GM23248 (cell line): ENCODE measurements around the gene RANBP10. TPM values are rescaled to one million over a fixed set of nuclear protein-coding genes. Genes with fewer than 3 reads are reported as not detected.

Source experiments
- DNase-seq: peaks from one replicate; pipeline ENCODE4 v3.0.0-alpha.2; 2015
- H2AFZ ChIP-seq: fragments of 200-600 bp; sonication (generic); 2 replicates; pipeline ENCODE4 v1.6.1; 2016; ENCODE audit warnings: antibody characterized with exemption
- H3F3A ChIP-seq: fragments of 200-600 bp; sonication (generic); 2 replicates; pipeline ENCODE4 v1.6.1; 2016; ENCODE audit warnings: mild to moderate bottlenecking, antibody characterized with exemption, mixed run types; ENCODE audit not compliant: insufficient read depth
- H3K27ac ChIP-seq: fragments of 200-600 bp; sonication (generic); 2 replicates; pipeline ENCODE4 v1.5.1; 2016; ENCODE audit warnings: mild to moderate bottlenecking
- H3K27me3 ChIP-seq: fragments of 200-600 bp; sonication (generic); replicated peaks from 2 replicates; pipeline ENCODE4 v1.6.1; 2016; ENCODE audit warnings: mild to moderate bottlenecking; ENCODE audit not compliant: insufficient read depth
- H3K36me3 ChIP-seq: fragments of 200-600 bp; sonication (generic); 2 replicates; pipeline ENCODE4 v1.6.1; 2016; ENCODE audit warnings: low read depth, mild to moderate bottlenecking
- H3K4me1 ChIP-seq: fragments of 200-600 bp; sonication (generic); 2 replicates; pipeline ENCODE4 v1.6.1; 2016; ENCODE audit warnings: mild to moderate bottlenecking; ENCODE audit not compliant: insufficient read depth
- H3K4me2 ChIP-seq: fragments of 200-600 bp; sonication (generic); one replicate; pipeline ENCODE4 v1.6.1; 2016; ENCODE audit warnings: mild to moderate bottlenecking; ENCODE audit not compliant: unreplicated experiment
- H3K4me3 ChIP-seq: fragments of 200-600 bp; sonication (generic); 2 replicates; pipeline ENCODE4 v1.5.1; 2016; ENCODE audit warnings: mild to moderate bottlenecking
- H3K79me2 ChIP-seq: fragments of 200-600 bp; sonication (generic); 2 replicates; pipeline ENCODE4 v1.6.1; 2016; ENCODE audit warnings: mild to moderate bottlenecking; ENCODE audit not compliant: insufficient read depth
- H3K9ac ChIP-seq: fragments of 200-600 bp; sonication (generic); 2 replicates; pipeline ENCODE4 v1.6.1; 2016; ENCODE audit warnings: mild to moderate bottlenecking
- H3K9me2 ChIP-seq: fragments of 200-600 bp; sonication (generic); 2 replicates; pipeline ENCODE4 v1.6.1; 2016; ENCODE audit warnings: mixed run types, mild to moderate bottlenecking, moderate library complexity; ENCODE audit not compliant: insufficient read depth
- H3K9me3 ChIP-seq: fragments of 200-600 bp; sonication (generic); one replicate; pipeline ENCODE4 v1.6.1; 2017; ENCODE audit warnings: low read depth
- H4K20me1 ChIP-seq: fragments of 200-600 bp; sonication (generic); 2 replicates; pipeline ENCODE4 v1.6.0; 2016; ENCODE audit not compliant: insufficient read depth
- EZH2 ChIP-seq: fragments of 200-600 bp; sonication (generic); IDR thresholded peaks from 2 replicates; pipeline ENCODE4 v1.6.1; 2018; ENCODE audit warnings: antibody characterized with exemption, mild to moderate bottlenecking; ENCODE audit not compliant: insufficient read depth, poor library complexity, severe bottlenecking
- EZH2phosphoT487 ChIP-seq: fragments of 200-600 bp; sonication (generic); IDR thresholded peaks from 2 replicates; pipeline ENCODE4 v1.6.1; 2018; ENCODE audit warnings: antibody characterized with exemption, moderate library complexity, mild to moderate bottlenecking, low read depth; ENCODE audit not compliant: insufficient read depth
- WGBS, 2 experiments: methylation state at CpG; one replicate each; pipeline ENCODE4 v1.1.6; 2015 to 2017; ENCODE audit warnings: low lambda C conversion rate in 2 of 2, low coverage in 1 of 2; ENCODE audit errors: missing lambda C conversion rate in 2 of 2; 5-methylcytosine and 5-hydroxymethylcytosine counted together
- in situ Hi-C: fragments of 300-500 bp; cut with MboI; formaldehyde crosslinking; loops from 2 replicates; pipeline ENCODE4 v1.15.0; 2020
- polyA plus RNA-seq: library from polyadenylated mRNA; unstranded; fragments of >200 nt; fragmentation: Nextera tagmentation; extraction: Ambion mirVana; gene quantifications from 2 replicates; pipeline ENCODE4 v1.2.1, GENCODE V29; 2016
- total RNA-seq: library from RNA; depleted of rRNA; stranded (reverse); fragments of >200 nt; shearing (Covaris generic); gene quantifications from 2 replicates; pipeline ENCODE4 v1.2.3, GENCODE V29; 2014

The RANBP10 gene
- total and polyA plus RNA-seq, 2 experiments from 2014 or later = 2.4 to 5.8 TPM

- Histone ChIP-seq H4K20me1 (no peaks in the 10 kb centered on the region), H3F3A (0 out of 2 replicates have a peak, but pooled peaks cover 9% of the 10 kb centered on the region), H3K9me3 (no peaks in the 10 kb centered on the region), H3K4me2 (no peak overlapping the region), H3K4me3 (no peak overlapping the region), H3K79me2 (no peaks in the 10 kb centered on the region), H3K27me3 (no peaks in the 10 kb centered on the region), H3K36me3 (0 out of 2 replicates have a peak, but pooled peaks cover 4% of the 10 kb centered on the region), H2AFZ (no peak overlapping the region), H3K27ac (no peak overlapping the region), H3K9ac (no peak overlapping the region), H3K9me2 (no peaks in the 10 kb centered on the region), H3K4me1 (0 out of 2 replicates have a peak, but pooled peaks cover 6% of the 10 kb centered on the region)
- DNase-seq = no peak
- in situ Hi-C loops = no loop called here
- 90 to 92% methylated on average over 8 of the region's 8 CpGs for WGBS, 2 experiments
- no peak for TF ChIP-seq EZH2
- no peak for TF ChIP-seq EZH2phosphoT487
These were observed 18.8 kb upstream of the RANBP10 start for GRCh38 chr16:67825119-67825518.

DNA sequence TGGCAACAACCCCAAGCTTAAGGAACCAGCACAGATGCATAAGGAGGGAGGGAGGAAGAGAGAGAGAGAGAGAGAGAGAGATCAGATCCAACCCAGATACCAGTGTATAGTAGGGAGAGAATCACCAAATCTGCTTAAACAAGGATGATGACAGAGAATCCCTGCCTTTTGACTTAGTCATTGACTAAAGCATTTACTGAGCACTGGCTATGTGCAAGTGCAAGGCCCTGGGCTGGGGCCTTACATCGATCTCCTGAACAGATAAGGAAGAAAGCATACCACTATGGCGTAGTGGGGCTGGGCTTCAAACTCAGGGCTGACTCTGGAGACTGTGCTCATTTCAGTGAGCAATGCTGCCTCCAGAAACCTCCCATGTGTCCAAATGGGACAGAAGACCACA is 16.2 kb upstream of the RANBP10 start:
- 0 out of 2 replicates have a peak, but pooled peaks cover 6% of the 10 kb centered on the region for H3K4me1 ChIP-seq
- TF ChIP-seq EZH2phosphoT487 = no peak
- TF ChIP-seq EZH2 = no peak
- no peak overlapping the region for H3K4me3 ChIP-seq
- H3K9me3 ChIP-seq = no peaks in the 10 kb centered on the region
- H4K20me1 ChIP-seq = no peaks in the 10 kb centered on the region
- H3K4me2 ChIP-seq = no peak overlapping the region
- H3K27ac ChIP-seq = no peak overlapping the region
- peak; percentile 68 for DNase-seq
- H3F3A ChIP-seq = 0 out of 2 replicates have a peak, but pooled peaks cover 9% of the 10 kb centered on the region
- no peaks in the 10 kb centered on the region for H3K36me3 ChIP-seq
- WGBS, 2 experiments = 61 to 66% methylated on average over 2 of the region's 2 CpGs
- no peaks in the 10 kb centered on the region for H3K27me3 ChIP-seq
- no peak overlapping the region for H2AFZ ChIP-seq
- in situ Hi-C loops = no loop called here
- no peak overlapping the region for H3K9ac ChIP-seq
- no peaks in the 10 kb centered on the region for H3K79me2 ChIP-seq
- H3K9me2 ChIP-seq = no peaks in the 10 kb centered on the region

DNA sequence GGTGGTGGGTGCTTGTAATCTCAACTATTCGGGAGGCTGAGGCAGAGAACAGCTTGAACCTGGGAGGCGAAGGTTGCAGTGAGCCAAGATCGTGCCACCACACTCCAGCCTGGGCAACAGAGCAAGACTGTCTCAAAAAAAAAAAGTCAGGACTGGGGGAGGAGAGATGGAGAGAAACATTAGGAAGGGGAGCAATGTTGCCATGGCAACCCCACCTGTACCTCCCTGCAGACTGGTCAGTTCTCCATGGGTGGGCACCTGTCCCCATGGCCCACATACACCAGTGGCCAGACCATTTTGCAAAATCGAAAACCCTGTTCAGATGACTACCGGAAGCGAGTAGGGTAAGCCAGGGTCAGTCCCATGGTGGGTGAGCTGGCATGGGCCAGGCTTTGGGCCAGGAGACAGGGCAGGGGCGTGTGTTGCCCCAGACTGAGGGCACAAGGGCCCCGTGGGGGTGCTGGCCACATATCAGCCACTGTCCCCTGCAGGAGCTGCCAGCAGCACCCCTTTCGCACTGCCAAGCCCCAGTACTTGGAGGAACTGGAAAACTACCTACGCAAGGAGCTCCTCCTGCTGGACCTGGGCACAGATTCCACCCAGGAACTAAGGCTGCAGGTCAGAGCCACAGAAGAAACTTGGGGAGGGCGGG is 14.4 kb upstream of the RANBP10 start:
- in situ Hi-C loops = no loop called here
- H3K9ac ChIP-seq = no peak overlapping the region
- no peak for TF ChIP-seq EZH2phosphoT487

GRCh38 chr16:67814567-67814966 is 8.2 kb upstream of the RANBP10 start:
- TF ChIP-seq EZH2phosphoT487 (no peak), EZH2 (no peak)
- no peak overlapping the region for H3K27ac ChIP-seq
- no peak overlapping the region for H2AFZ ChIP-seq
- H3K27me3 ChIP-seq = no peaks in the 10 kb centered on the region
- H3K9ac ChIP-seq = no peak overlapping the region
- H3K9me3 ChIP-seq = no peaks in the 10 kb centered on the region
- in situ Hi-C loops = loop anchor here (10.0 kb wide), 1 partner anchor 110 kb away; no protein-coding TSS in a partner anchor
- no peak overlapping the region for H3K4me2 ChIP-seq
- H3K36me3 ChIP-seq = no peaks in the 10 kb centered on the region
- no peaks in the 10 kb centered on the region for H3K9me2 ChIP-seq
- no peaks in the 10 kb centered on the region for H4K20me1 ChIP-seq
- H3K4me1 ChIP-seq = no peaks in the 10 kb centered on the region
- no peaks in the 10 kb centered on the region for H3K79me2 ChIP-seq
- no peak overlapping the region for H3K4me3 ChIP-seq
- WGBS, 2 experiments = 74 to 75% methylated on average over 8 of the region's 8 CpGs
- H3F3A ChIP-seq = no peaks in the 10 kb centered on the region
- no peak for DNase-seq

More for the DNA sequence above, 14.4 kb upstream of the RANBP10 start:
- no peak overlapping the region for H2AFZ ChIP-seq
- no peaks in the 10 kb centered on the region for H3K27me3 ChIP-seq
- H4K20me1 ChIP-seq = no peaks in the 10 kb centered on the region
- H3K79me2 ChIP-seq = no peaks in the 10 kb centered on the region
- 79 to 80% methylated on average over 11 of the region's 11 CpGs for WGBS, 2 experiments
- H3K4me3 ChIP-seq = no peak overlapping the region
- DNase-seq = no peak
- no peaks in the 10 kb centered on the region for H3K36me3 ChIP-seq
- no peak overlapping the region for H3K4me2 ChIP-seq
- H3K27ac ChIP-seq = no peak overlapping the region
- H3K4me1 ChIP-seq = 0 out of 2 replicates have a peak, but pooled peaks cover 6% of the 10 kb centered on the region
- no peaks in the 10 kb centered on the region for H3K9me3 ChIP-seq
- H3F3A ChIP-seq = 0 out of 2 replicates have a peak, but pooled peaks cover 9% of the 10 kb centered on the region
- no peaks in the 10 kb centered on the region for H3K9me2 ChIP-seq
